MCF 10A (cell line): ENCODE results near the gene KLF1. TPM values are rescaled to one million over a fixed set of nuclear protein-coding genes. Genes with fewer than 3 reads are reported as not detected.

Experiments used
- BruUV-seq: library from RNA; stranded (reverse); fragments of 400-500 nt; replicated peaks from 2 replicates; lab custom pipeline; 2021; lab: Mats Ljungman, UMichigan
- CTCF ChIA-PET: fragments of 300-600 bp; sonication (Branson Sonifier 250); formaldehyde crosslinking; extraction: SDS; loops from one replicate; lab custom pipeline; 2021; ENCODE audit warnings: antibody characterized with exemption, inconsistent platforms; lab: Yijun Ruan, JAX
- POLR2A ChIA-PET: fragments of 300-600, 350-650 bp; sonication (Branson Sonifier 250); formaldehyde crosslinking; extraction: SDS; loops from one replicate; lab custom pipeline; 2020; ENCODE audit warnings: antibody characterized with exemption, inconsistent platforms; lab: Yijun Ruan, JAX
- DNase-seq: peaks from one replicate; pipeline ENCODE4 v3.0.0-alpha.2; 2018; ENCODE audit not compliant: unreplicated experiment
- H3K27ac Mint-ChIP-seq: one replicate; pipeline ENCODE4 v1.8.0; 2022; ENCODE audit warnings: mild to moderate bottlenecking, low read depth, mixed read lengths; ENCODE audit not compliant: unreplicated experiment
- H3K27me3 Mint-ChIP-seq: one replicate; pipeline ENCODE4 v1.8.0; 2022; ENCODE audit warnings: mixed read lengths; ENCODE audit not compliant: insufficient read depth, unreplicated experiment
- H3K36me3 Mint-ChIP-seq: one replicate; pipeline ENCODE4 v1.8.0; 2022; ENCODE audit warnings: mild to moderate bottlenecking, moderate library complexity, mixed read lengths; ENCODE audit not compliant: insufficient read depth, unreplicated experiment
- H3K4me1 Mint-ChIP-seq: one replicate; pipeline ENCODE4 v1.8.0; 2022; ENCODE audit warnings: mixed read lengths; ENCODE audit not compliant: insufficient read depth, unreplicated experiment
- H3K4me3 Mint-ChIP-seq: one replicate; pipeline ENCODE4 v1.8.0; 2022; ENCODE audit warnings: mild to moderate bottlenecking, moderate library complexity, mixed read lengths; ENCODE audit not compliant: unreplicated experiment
- H3K9me3 Mint-ChIP-seq: one replicate; pipeline ENCODE4 v1.8.0; 2022; ENCODE audit warnings: mixed read lengths; ENCODE audit not compliant: unreplicated experiment
- intact Hi-C: fragments of 100-400 bp; cut with micrococcal nuclease; formaldehyde crosslinking; loops from 2 replicates; pipeline ENCODE4 v1.14.1; 2022
- total RNA-seq: library from RNA; stranded (reverse); gene quantifications from 2 replicates; pipeline ENCODE4 v1.2.3, GENCODE V29; 2022
- TF ChIP-seq, protein P1 (sequence below): fragments of 200-600 bp; IDR thresholded peaks from one replicate; pipeline ENCODE4 v1.8.0; 2022; ENCODE audit warnings: antibody characterized with exemption, mild to moderate bottlenecking; ENCODE audit not compliant: unreplicated experiment

KLF1 gene
- total RNA-seq, 1 experiment from 2014 or later: not detected

DNA sequence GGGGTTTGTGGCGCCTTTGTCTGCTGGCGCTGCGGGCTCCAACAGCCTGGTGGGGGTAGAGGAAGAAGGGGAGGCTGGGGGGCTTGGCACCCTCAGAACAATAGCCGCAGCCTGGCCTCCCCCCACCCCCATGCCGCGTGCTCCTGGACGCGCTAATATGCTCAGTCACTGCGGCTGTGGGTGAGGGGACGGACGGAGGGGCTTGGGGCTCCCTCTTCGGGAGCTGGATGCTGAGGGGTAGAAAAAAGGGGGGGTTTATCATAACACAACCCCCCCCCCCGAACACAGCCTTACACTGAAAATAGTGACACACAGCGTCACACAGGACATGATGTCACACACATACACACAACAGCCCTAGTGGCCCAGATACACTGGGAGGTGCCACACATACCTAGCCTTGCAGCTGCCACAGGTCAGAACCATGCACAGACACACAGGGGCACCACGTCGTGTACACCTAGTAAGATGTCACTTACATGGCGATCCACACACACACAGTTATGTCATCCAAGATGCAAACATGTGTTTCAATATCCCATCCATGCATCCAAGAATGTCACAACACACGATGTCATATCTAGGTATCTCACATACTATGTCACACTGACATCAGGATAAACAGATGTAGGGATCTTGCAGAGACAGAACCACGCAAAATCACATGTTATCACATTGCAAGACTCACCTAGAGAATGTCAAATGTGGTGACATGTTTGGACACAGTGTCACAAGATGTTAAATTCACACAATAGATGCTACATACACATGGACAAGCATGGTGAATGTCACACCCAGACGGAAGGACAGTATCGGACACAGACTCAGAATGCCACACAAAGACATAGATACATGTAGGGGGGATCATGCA is 47.9 kb downstream of the KLF1 start:
- TF ChIP-seq, protein P1, sequence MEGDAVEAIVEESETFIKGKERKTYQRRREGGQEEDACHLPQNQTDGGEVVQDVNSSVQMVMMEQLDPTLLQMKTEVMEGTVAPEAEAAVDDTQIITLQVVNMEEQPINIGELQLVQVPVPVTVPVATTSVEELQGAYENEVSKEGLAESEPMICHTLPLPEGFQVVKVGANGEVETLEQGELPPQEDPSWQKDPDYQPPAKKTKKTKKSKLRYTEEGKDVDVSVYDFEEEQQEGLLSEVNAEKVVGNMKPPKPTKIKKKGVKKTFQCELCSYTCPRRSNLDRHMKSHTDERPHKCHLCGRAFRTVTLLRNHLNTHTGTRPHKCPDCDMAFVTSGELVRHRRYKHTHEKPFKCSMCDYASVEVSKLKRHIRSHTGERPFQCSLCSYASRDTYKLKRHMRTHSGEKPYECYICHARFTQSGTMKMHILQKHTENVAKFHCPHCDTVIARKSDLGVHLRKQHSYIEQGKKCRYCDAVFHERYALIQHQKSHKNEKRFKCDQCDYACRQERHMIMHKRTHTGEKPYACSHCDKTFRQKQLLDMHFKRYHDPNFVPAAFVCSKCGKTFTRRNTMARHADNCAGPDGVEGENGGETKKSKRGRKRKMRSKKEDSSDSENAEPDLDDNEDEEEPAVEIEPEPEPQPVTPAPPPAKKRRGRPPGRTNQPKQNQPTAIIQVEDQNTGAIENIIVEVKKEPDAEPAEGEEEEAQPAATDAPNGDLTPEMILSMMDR: no peak
- CTCF ChIA-PET: interaction anchor here (0.7 to 1.2 kb wide), 2 partner anchors 24 to 699 kb away, joined by 3 to 6 read pairs; partner anchors contain the start of gene ZNF20

DNA sequence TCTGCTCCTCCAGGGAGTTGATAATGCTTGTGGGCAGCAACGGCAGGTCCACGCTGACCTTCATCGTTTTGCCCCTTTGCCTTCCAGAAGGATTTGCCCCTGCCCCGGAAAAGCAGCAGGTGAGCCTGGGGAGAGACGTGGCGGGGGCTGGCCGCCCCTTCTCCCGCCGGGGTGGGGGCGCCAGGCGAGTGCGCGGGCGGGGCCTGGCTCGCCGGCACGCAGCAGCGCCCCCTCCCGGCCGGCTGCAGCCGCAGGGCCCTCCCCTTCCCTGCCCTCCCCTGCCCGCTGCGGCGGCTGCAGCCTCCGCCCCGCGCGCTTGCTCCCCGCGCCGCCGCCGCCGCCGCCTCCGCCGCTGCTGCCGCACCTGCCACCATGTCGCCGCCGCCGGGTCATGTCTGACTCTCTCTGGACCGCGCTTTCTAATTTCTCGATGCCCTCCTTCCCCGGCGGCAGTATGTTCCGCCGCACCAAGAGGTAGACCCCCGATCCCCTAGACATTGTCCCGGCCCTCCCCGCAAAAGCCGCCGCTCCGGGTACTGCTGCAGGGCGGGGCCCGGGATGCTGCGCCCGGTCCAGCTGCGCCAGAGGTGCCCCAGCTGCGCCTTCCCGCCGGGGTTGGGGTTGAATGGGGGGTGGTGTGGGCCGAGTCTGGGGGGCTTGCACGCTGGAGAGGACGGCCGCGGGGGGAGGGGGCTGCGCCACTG is 48.7 kb downstream of the KLF1 start, which contains the start of gene MAST1:
TSS of gene MAST1 (plus strand) at position 334 of the 704 bp plus-strand sequence. CDS start at position 392, 58 bp downstream.
- TF ChIP-seq, protein P1: peak; percentile 60
- ChIA-PET POLR2A (interaction anchor here (0.7 to 1.0 kb wide), 2 partner anchors 9 to 133 kb away, joined by 3 to 5 read pairs; no protein-coding TSS in a partner anchor), CTCF (interaction anchor here (1.2 to 1.4 kb wide), 2 partner anchors 23 to 104 kb away, joined by 6 to 7 read pairs; no protein-coding TSS in a partner anchor)
- no peaks in the 10 kb centered on the region for H3K9me3 Mint-ChIP-seq
- no peak within 1 kb of the TSS for H3K27ac Mint-ChIP-seq
- peaks cover 17% of the 10 kb centered on the region for H3K4me1 Mint-ChIP-seq
- peak within 1 kb of the TSS; percentile 66 for H3K4me3 Mint-ChIP-seq
- H3K36me3 Mint-ChIP-seq: no peaks in the 10 kb centered on the region
- peaks cover 14% of the 10 kb centered on the region for H3K27me3 Mint-ChIP-seq
- peak; percentile 46 for DNase-seq
- BruUV-seq: no TSS peak
- intact Hi-C loops: loop anchor here (5.0 kb wide), 1 partner anchor 36 kb away; the partner anchor contains the start of genes PRDX2 and THSD8

More for the DNA sequence above, 47.9 kb downstream of the KLF1 start:
- no peaks in the 10 kb centered on the region for H3K9me3 Mint-ChIP-seq
- intact Hi-C loops: loop anchor here (5.0 kb wide), 1 partner anchor 37 kb away; the partner anchor contains the start of genes PRDX2 and THSD8
- no peaks in the 10 kb centered on the region for H3K36me3 Mint-ChIP-seq
- H3K27ac Mint-ChIP-seq: no peak overlapping the region
- DNase-seq: no peak
- H3K4me3 Mint-ChIP-seq: peak overlapping the region; percentile 66
- H3K4me1 Mint-ChIP-seq: peaks cover 18% of the 10 kb centered on the region
- BruUV-seq: no TSS peak
- H3K27me3 Mint-ChIP-seq: peaks cover 14% of the 10 kb centered on the region
- POLR2A ChIA-PET: interaction anchor here (0.7 to 1.0 kb wide), 2 partner anchors 8 to 133 kb away, joined by 3 to 5 read pairs; no protein-coding TSS in a partner anchor

DNA sequence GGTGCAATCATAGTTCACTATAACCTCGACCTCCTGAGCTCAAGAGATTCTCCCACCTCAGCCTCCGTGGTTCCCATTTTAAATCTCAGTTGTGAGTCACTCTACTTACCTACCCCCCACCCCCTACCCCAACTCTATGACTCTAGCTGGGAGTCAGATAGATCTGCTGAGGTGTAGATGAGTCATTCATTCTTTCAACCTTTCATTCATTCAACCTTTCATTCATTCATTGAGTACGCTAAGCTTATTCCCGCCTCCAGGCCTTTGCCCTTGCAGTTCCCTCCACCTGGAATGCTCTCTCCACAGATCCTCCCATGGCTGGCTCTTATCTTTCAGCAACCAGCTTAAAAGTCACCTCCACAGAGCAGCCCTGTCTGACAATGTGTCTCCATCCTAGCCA is 49.8 kb downstream of the KLF1 start:
- no TSS peak for BruUV-seq
- TF ChIP-seq, protein P1: no peak
- ChIA-PET POLR2A (interaction anchor here (0.6 to 1.5 kb wide), 5 partner anchors 12 to 241 kb away, joined by 3 to 7 read pairs (median 3); partner anchors contain the start of genes JUNB and RNASEH2A), CTCF (interaction anchor here (0.6 to 1.5 kb wide), 5 partner anchors 10 to 1515 kb away, joined by 3 to 18 read pairs (median 5); no protein-coding TSS in a partner anchor)
- H3K36me3 Mint-ChIP-seq: no peaks in the 10 kb centered on the region
- no peak overlapping the region for H3K27ac Mint-ChIP-seq
- no peak overlapping the region for H3K4me3 Mint-ChIP-seq
- DNase-seq: peak; percentile 24
- H3K4me1 Mint-ChIP-seq: peaks cover 22% of the 10 kb centered on the region
- H3K9me3 Mint-ChIP-seq: no peaks in the 10 kb centered on the region
- intact Hi-C loops: loop anchor here (5.0 kb wide), 1 partner anchor 35 kb away; the partner anchor contains the start of genes PRDX2 and THSD8
- H3K27me3 Mint-ChIP-seq: peaks cover 21% of the 10 kb centered on the region
